ENCODE results near the gene TMPRSS9. TPM values are rescaled to one million over a fixed set of nuclear protein-coding genes. Genes with fewer than 3 reads are reported as not detected.

The TMPRSS9 gene
- total and polyA plus RNA-seq, 2 of the 13 experiments (the other 11 are each of a cell fraction or from before 2014, with no cell fraction given) = 2.5 to 5.2 TPM

- TF ChIP-seq, protein P1, sequence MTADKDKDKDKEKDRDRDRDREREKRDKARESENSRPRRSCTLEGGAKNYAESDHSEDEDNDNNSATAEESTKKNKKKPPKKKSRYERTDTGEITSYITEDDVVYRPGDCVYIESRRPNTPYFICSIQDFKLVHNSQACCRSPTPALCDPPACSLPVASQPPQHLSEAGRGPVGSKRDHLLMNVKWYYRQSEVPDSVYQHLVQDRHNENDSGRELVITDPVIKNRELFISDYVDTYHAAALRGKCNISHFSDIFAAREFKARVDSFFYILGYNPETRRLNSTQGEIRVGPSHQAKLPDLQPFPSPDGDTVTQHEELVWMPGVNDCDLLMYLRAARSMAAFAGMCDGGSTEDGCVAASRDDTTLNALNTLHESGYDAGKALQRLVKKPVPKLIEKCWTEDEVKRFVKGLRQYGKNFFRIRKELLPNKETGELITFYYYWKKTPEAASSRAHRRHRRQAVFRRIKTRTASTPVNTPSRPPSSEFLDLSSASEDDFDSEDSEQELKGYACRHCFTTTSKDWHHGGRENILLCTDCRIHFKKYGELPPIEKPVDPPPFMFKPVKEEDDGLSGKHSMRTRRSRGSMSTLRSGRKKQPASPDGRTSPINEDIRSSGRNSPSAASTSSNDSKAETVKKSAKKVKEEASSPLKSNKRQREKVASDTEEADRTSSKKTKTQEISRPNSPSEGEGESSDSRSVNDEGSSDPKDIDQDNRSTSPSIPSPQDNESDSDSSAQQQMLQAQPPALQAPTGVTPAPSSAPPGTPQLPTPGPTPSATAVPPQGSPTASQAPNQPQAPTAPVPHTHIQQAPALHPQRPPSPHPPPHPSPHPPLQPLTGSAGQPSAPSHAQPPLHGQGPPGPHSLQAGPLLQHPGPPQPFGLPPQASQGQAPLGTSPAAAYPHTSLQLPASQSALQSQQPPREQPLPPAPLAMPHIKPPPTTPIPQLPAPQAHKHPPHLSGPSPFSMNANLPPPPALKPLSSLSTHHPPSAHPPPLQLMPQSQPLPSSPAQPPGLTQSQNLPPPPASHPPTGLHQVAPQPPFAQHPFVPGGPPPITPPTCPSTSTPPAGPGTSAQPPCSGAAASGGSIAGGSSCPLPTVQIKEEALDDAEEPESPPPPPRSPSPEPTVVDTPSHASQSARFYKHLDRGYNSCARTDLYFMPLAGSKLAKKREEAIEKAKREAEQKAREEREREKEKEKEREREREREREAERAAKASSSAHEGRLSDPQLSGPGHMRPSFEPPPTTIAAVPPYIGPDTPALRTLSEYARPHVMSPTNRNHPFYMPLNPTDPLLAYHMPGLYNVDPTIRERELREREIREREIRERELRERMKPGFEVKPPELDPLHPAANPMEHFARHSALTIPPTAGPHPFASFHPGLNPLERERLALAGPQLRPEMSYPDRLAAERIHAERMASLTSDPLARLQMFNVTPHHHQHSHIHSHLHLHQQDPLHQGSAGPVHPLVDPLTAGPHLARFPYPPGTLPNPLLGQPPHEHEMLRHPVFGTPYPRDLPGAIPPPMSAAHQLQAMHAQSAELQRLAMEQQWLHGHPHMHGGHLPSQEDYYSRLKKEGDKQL (CRISPR knock-in tag; IDR thresholded peaks at IDR 0.05; ENCODE audit: low read depth) = no peak
- TF ChIP-seq HNRNPK (IDR thresholded peaks at IDR 0.05; ENCODE audit: low read depth, low read length, poor library complexity, severe bottlenecking) = no peak
- TF ChIP-seq ARID2 (CRISPR knock-in tag; IDR thresholded peaks at IDR 0.05; ENCODE audit: borderline replicate concordance) = no peak
- TF ChIP-seq, protein P2, sequence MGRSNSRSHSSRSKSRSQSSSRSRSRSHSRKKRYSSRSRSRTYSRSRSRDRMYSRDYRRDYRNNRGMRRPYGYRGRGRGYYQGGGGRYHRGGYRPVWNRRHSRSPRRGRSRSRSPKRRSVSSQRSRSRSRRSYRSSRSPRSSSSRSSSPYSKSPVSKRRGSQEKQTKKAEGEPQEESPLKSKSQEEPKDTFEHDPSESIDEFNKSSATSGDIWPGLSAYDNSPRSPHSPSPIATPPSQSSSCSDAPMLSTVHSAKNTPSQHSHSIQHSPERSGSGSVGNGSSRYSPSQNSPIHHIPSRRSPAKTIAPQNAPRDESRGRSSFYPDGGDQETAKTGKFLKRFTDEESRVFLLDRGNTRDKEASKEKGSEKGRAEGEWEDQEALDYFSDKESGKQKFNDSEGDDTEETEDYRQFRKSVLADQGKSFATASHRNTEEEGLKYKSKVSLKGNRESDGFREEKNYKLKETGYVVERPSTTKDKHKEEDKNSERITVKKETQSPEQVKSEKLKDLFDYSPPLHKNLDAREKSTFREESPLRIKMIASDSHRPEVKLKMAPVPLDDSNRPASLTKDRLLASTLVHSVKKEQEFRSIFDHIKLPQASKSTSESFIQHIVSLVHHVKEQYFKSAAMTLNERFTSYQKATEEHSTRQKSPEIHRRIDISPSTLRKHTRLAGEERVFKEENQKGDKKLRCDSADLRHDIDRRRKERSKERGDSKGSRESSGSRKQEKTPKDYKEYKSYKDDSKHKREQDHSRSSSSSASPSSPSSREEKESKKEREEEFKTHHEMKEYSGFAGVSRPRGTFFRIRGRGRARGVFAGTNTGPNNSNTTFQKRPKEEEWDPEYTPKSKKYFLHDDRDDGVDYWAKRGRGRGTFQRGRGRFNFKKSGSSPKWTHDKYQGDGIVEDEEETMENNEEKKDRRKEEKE (IDR thresholded peaks at IDR 0.05) = no peak
- peak; percentile 87 for TF ChIP-seq RCOR2 (CRISPR knock-in tag; IDR thresholded peaks at IDR 0.05)
- no peak for TF ChIP-seq MTERF4 (CRISPR knock-in tag; IDR thresholded peaks at IDR 0.05)
- TF ChIP-seq ZNF772 (CRISPR knock-in tag; IDR thresholded peaks at IDR 0.05) = peak; percentile 96
- no peak for TF ChIP-seq ZIK1 (CRISPR knock-in tag; IDR thresholded peaks at IDR 0.05; ENCODE audit: borderline replicate concordance, low read depth)
- TF ChIP-seq ZNF687 (CRISPR knock-in tag; IDR thresholded peaks at IDR 0.05) = peak; percentile 90
- no peak for TF ChIP-seq ZBTB14 (CRISPR knock-in tag; IDR thresholded peaks at IDR 0.05)
- TF ChIP-seq SRSF9 (IDR thresholded peaks at IDR 0.05; ENCODE audit: borderline replicate concordance, insufficient read depth, low read depth, low read length, poor library complexity, severe bottlenecking) = no peak
These were observed 102.8 kb downstream of the TMPRSS9 start (continued) for GRCh38 chr19:2462635-2463421.
